ENCODE measurements around the gene EML1.

DNA sequence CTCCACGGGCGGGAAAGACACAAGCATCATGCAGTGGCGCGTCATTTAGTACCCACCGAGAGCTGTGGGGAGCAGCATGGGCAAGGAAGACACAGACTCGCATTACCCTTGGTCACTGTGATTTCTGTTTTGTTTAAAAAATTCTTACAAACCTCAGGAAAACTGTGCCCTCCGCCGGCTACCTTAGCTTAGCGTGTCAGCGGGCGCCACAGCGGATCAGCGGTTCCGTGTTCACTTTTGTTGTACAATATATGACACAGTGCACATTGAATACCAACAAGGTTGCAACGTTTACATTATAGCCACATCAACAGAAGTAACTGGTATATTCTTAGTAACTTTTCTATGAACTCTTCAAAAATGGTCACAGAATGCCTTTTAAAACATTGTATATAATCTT lies 146.9 kb downstream of the EML1 start:
- TF ChIP-seq, protein P1, sequence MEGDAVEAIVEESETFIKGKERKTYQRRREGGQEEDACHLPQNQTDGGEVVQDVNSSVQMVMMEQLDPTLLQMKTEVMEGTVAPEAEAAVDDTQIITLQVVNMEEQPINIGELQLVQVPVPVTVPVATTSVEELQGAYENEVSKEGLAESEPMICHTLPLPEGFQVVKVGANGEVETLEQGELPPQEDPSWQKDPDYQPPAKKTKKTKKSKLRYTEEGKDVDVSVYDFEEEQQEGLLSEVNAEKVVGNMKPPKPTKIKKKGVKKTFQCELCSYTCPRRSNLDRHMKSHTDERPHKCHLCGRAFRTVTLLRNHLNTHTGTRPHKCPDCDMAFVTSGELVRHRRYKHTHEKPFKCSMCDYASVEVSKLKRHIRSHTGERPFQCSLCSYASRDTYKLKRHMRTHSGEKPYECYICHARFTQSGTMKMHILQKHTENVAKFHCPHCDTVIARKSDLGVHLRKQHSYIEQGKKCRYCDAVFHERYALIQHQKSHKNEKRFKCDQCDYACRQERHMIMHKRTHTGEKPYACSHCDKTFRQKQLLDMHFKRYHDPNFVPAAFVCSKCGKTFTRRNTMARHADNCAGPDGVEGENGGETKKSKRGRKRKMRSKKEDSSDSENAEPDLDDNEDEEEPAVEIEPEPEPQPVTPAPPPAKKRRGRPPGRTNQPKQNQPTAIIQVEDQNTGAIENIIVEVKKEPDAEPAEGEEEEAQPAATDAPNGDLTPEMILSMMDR (IDR thresholded peaks at IDR 0.05), result no peak
- no peak for TF ChIP-seq POLR2AphosphoS5 (IDR thresholded peaks at IDR 0.05)
- TF ChIP-seq POLR2A (IDR thresholded peaks at IDR 0.05), result no peak
- no peak for TF ChIP-seq EP300 (IDR thresholded peaks at IDR 0.05)
